Measurements from ENCODE around the gene CPHXL2.

GRCh38 chr16:75710344-75710743 is 33.5 kb upstream of the CPHXL2 start:
- TF ChIP-seq, protein P1, sequence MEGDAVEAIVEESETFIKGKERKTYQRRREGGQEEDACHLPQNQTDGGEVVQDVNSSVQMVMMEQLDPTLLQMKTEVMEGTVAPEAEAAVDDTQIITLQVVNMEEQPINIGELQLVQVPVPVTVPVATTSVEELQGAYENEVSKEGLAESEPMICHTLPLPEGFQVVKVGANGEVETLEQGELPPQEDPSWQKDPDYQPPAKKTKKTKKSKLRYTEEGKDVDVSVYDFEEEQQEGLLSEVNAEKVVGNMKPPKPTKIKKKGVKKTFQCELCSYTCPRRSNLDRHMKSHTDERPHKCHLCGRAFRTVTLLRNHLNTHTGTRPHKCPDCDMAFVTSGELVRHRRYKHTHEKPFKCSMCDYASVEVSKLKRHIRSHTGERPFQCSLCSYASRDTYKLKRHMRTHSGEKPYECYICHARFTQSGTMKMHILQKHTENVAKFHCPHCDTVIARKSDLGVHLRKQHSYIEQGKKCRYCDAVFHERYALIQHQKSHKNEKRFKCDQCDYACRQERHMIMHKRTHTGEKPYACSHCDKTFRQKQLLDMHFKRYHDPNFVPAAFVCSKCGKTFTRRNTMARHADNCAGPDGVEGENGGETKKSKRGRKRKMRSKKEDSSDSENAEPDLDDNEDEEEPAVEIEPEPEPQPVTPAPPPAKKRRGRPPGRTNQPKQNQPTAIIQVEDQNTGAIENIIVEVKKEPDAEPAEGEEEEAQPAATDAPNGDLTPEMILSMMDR (conservative IDR thresholded peaks at IDR 0.05 in 1 of 2, IDR thresholded peaks at IDR 0.05 in 1 of 2; ENCODE audit: low read depth in 1 of 2, low read length in 2 of 2) = no peak
- TF ChIP-seq EZH2 (IDR thresholded peaks at IDR 0.05; ENCODE audit: low read length, missing control alignments) = no peak
